Gastrocnemius medialis (tissue), 4 donors: ENCODE measurements around the gene CTAGE1. TPM values are rescaled to one million over a fixed set of nuclear protein-coding genes. Genes with fewer than 3 reads are reported as not detected.

Experiments used
- ATAC-seq, 2 donors: fragments of 150-250 bp; one replicate each; pipeline ENCODE4 v1.9.1; 2016
- DNase-seq, 2 donors: peaks; one replicate each; pipeline ENCODE4 v3.0.0-alpha.2; 2019
- H3K27ac ChIP-seq, 4 donors: fragments of 200-600 bp; sonication (generic); 1 replicate in 1 of 4; 2 replicates in 3 of 4; pipeline ENCODE4 v1.5.1; 2016 to 2018; ENCODE audit warnings: mild to moderate bottlenecking in 2 of 4, moderate library complexity in 1 of 4
- H3K27me3 ChIP-seq, 3 donors: fragments of 200-600 bp; sonication (generic) in 2 of 3; 1 replicate in 1 of 3; 2 replicates in 2 of 3; pipeline versions ENCODE4 v1.5.1 to v1.6.0; 2016 to 2019; ENCODE audit warnings: mild to moderate bottlenecking in 1 of 3, moderate library complexity in 1 of 3
- H3K36me3 ChIP-seq, 2 donors: fragments of 200-600 bp; sonication (generic) in 1 of 2; one replicate each; pipeline ENCODE4 v1.5.1; 2017 to 2018
- H3K4me1 ChIP-seq, 2 donors: fragments of 200-600 bp; sonication (generic) in 1 of 2; one replicate each; pipeline ENCODE4 v1.5.1; 2016 to 2017; ENCODE audit warnings: mild to moderate bottlenecking in 2 of 2
- H3K4me3 ChIP-seq, 4 donors: fragments of 200-600 bp; sonication (generic) in 3 of 4; 1 replicate in 1 of 4; 2 replicates in 3 of 4; pipeline ENCODE4 v1.5.1; 2016 to 2019; ENCODE audit warnings: mild to moderate bottlenecking in 2 of 4
- H3K9me3 ChIP-seq, 3 donors: fragments of 200-600 bp; sonication (generic) in 2 of 3; 1 replicate in 1 of 3; 2 replicates in 2 of 3; pipeline ENCODE4 v1.5.1; 2016 to 2019
- POLR2A ChIP-seq, 2 donors: fragments of 450-650 bp; IDR thresholded peaks; one replicate each; pipeline ENCODE4 v1.6.1; 2017; ENCODE audit warnings: antibody characterized with exemption in 2 of 2, mild to moderate bottlenecking in 2 of 2, moderate library complexity in 2 of 2
- in situ Hi-C, 4 donors: fragments of 200-750 bp; cut with MboI; loops; one replicate each; pipeline versions ENCODE4 v1.15.0 to v1.8.0; 2017; ENCODE audit warnings: low sequenced_read_pairs in 4 of 4
- intact Hi-C: fragments of 100-400 bp; cut with DNase I; formaldehyde crosslinking; loops from one replicate; pipeline ENCODE4 v1.15.1; 2023; ENCODE audit warnings: low total_unique reads
- total RNA-seq, 4 donors: library from RNA; depleted of rRNA; stranded (reverse); fragments of >200 nt; gene quantifications; one replicate each; pipeline versions ENCODE4 v1.1.0 to v1.2.3, GENCODE V29; 2016
- TF ChIP-seq, protein P1 (sequence below), 5 experiments: fragments of 450-650 bp in 3 of 5; fragments of 200-600 bp in 2 of 5; sonication (generic) in 2 of 5; IDR thresholded peaks in 4 of 5; conservative IDR thresholded peaks in 1 of 5; 1 replicate in 4 of 5; 2 replicates in 1 of 5; pipeline ENCODE4 v1.5.1; 2016 to 2019; ENCODE audit warnings: antibody characterized with exemption in 5 of 5, mild to moderate bottlenecking in 3 of 5, moderate library complexity in 3 of 5

Gene CTAGE1
- total RNA-seq, 4 donors from 2014 or later = not detected

DNA sequence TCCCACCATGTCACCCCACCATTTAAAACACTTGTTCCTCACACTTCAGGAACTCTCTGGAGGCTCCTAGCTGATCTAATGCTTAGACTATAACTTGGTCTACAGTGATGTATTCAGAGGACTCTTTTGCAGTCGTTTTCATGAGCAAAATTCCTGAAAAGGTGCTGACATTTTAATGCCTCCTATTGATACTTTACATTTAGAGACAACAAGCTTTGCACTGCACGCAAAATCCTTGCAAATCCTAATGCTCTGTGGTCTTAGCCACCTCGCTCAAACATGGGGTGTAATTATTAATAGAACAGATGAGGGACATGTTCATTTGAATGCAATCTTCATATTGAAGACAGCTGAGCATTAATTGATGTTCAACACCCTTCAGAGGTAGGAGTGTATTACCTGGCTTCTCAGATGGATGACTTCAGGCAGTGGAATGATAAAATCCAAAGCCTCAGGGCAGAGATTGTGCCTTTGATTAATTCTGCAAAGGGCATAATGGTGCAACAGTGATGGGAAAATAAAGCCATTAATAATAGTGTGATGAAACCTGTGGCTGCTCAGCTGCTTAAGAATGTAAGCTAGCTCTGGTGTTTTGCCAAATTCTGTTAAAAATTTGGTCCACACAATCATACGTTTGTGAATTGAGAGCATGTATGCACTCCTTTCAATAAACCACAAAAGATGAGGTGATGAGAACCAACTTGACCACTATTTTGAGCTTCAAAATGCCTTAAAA lies 5.4 kb downstream of the CTAGE1 start:
- ATAC-seq (no peak), DNase-seq (no peak)
- Histone ChIP-seq H3K9me3 (no peaks in the 10 kb centered on the region), H3K36me3 (no peaks in the 10 kb centered on the region), H3K27ac (no peak overlapping the region), H3K4me3 (no peak overlapping the region), H3K27me3 (peaks cover 0 to 2% (median 0%) of the 10 kb centered on the region in 3 donors), H3K4me1 (no peaks in the 10 kb centered on the region)
- intact Hi-C loops = no loop called here
- TF ChIP-seq POLR2A (IDR thresholded peaks at IDR 0.05) = no peak
- TF ChIP-seq, protein P1, sequence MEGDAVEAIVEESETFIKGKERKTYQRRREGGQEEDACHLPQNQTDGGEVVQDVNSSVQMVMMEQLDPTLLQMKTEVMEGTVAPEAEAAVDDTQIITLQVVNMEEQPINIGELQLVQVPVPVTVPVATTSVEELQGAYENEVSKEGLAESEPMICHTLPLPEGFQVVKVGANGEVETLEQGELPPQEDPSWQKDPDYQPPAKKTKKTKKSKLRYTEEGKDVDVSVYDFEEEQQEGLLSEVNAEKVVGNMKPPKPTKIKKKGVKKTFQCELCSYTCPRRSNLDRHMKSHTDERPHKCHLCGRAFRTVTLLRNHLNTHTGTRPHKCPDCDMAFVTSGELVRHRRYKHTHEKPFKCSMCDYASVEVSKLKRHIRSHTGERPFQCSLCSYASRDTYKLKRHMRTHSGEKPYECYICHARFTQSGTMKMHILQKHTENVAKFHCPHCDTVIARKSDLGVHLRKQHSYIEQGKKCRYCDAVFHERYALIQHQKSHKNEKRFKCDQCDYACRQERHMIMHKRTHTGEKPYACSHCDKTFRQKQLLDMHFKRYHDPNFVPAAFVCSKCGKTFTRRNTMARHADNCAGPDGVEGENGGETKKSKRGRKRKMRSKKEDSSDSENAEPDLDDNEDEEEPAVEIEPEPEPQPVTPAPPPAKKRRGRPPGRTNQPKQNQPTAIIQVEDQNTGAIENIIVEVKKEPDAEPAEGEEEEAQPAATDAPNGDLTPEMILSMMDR (IDR thresholded peaks at IDR 0.05 in 4 of 5, conservative IDR thresholded peaks at IDR 0.05 in 1 of 5) = no peak
- in situ Hi-C loops = no loop called here

DNA sequence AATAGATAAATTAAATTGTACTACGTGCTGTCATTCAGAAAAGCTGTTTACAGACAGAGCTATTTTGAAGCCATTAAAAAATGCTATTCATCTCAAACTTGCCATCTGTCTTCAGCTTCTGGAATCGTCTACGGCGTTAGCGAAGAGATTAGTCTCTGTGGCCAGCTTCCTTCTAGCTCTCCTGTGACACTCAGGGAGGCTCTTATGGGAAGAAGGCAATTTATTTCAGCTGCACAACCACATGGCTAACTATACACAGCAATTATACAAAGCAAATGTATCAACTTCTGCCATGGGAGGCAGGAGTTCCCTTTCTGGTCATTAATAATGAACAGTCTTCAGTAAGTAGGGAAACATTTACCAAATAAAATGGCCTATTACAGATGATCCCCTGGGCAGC lies 6.3 kb downstream of the CTAGE1 start:
- Histone ChIP-seq H3K36me3 (no peaks in the 10 kb centered on the region), H3K4me1 (no peaks in the 10 kb centered on the region), H3K27me3 (peaks cover 0 to 2% (median 0%) of the 10 kb centered on the region in 3 donors), H3K27ac (no peak overlapping the region), H3K4me3 (no peak overlapping the region), H3K9me3 (no peaks in the 10 kb centered on the region)
- intact Hi-C loops = no loop called here
- TF ChIP-seq, protein P1 (IDR thresholded peaks at IDR 0.05 in 4 of 5, conservative IDR thresholded peaks at IDR 0.05 in 1 of 5) = no peak
- no peak for TF ChIP-seq POLR2A (IDR thresholded peaks at IDR 0.05)
- DNase-seq (no peak), ATAC-seq (no peak)
- in situ Hi-C loops = no loop called here

GRCh38 chr18:22410126-22410525 lies 7.6 kb downstream of the CTAGE1 start:
- Histone ChIP-seq H3K9me3 (no peaks in the 10 kb centered on the region), H3K4me1 (no peaks in the 10 kb centered on the region), H3K27ac (no peak overlapping the region), H3K4me3 (no peak overlapping the region), H3K36me3 (no peaks in the 10 kb centered on the region), H3K27me3 (peaks cover 0 to 2% (median 0%) of the 10 kb centered on the region in 3 donors)
- DNase-seq = no peak
- in situ Hi-C loops (no loop called here), intact Hi-C loops (no loop called here)
- no peak for ATAC-seq
- TF ChIP-seq, protein P1 (IDR thresholded peaks at IDR 0.05 in 4 of 5, conservative IDR thresholded peaks at IDR 0.05 in 1 of 5) = no peak
- TF ChIP-seq POLR2A (IDR thresholded peaks at IDR 0.05) = no peak

GRCh38 chr18:22409445-22409844 lies 8.3 kb downstream of the CTAGE1 start:
- in situ Hi-C loops (no loop called here), intact Hi-C loops (no loop called here)

More at GRCh38 chr18:22409445-22409844, 8.3 kb downstream of the CTAGE1 start:
- Histone ChIP-seq H3K27me3 (peaks cover 0 to 2% (median 0%) of the 10 kb centered on the region in 3 donors), H3K4me1 (no peaks in the 10 kb centered on the region), H3K9me3 (no peaks in the 10 kb centered on the region), H3K4me3 (no peak overlapping the region), H3K27ac (no peak overlapping the region), H3K36me3 (no peaks in the 10 kb centered on the region)
- DNase-seq (no peak), ATAC-seq (no peak)
- no peak for TF ChIP-seq POLR2A (IDR thresholded peaks at IDR 0.05)
- TF ChIP-seq, protein P1 (IDR thresholded peaks at IDR 0.05 in 4 of 5, conservative IDR thresholded peaks at IDR 0.05 in 1 of 5) = no peak
